Endodermal cell (in vitro differentiated cells): ENCODE data around the gene OPRM1. TPM values are rescaled to one million over a fixed set of nuclear protein-coding genes. Genes with fewer than 3 reads are reported as not detected.

ENCODE experiments used
- DNase-seq: peaks from one replicate; pipeline ENCODE4 v3.0.0-alpha.2; 2017
- H3K27ac ChIP-seq: 2 replicates; pipeline ENCODE4 v1.5.1; 2013; ENCODE audit warnings: mild to moderate bottlenecking, low read depth, low read length, moderate library complexity
- H3K27me3 ChIP-seq: 2 replicates; pipeline ENCODE4 v1.6.1; 2013; ENCODE audit warnings: mild to moderate bottlenecking, low read length, moderate library complexity; ENCODE audit not compliant: insufficient read depth, control insufficient read depth, poor library complexity, severe bottlenecking
- H3K36me3 ChIP-seq: 2 replicates; pipeline ENCODE4 v1.7.0; 2013; ENCODE audit warnings: mild to moderate bottlenecking, low read length, moderate library complexity; ENCODE audit not compliant: control insufficient read depth, insufficient read depth
- H3K4me1 ChIP-seq: one replicate; pipeline ENCODE4 v1.7.0; 2013; ENCODE audit warnings: low read length; ENCODE audit not compliant: control insufficient read depth, insufficient read depth
- H3K4me3 ChIP-seq: 2 replicates; pipeline ENCODE4 v1.5.1; 2013; ENCODE audit warnings: mild to moderate bottlenecking, low read length, moderate library complexity
- H3K9ac ChIP-seq: 2 replicates; pipeline ENCODE4 v1.6.1; 2013; ENCODE audit warnings: mild to moderate bottlenecking, low read length, moderate library complexity; ENCODE audit not compliant: poor library complexity, severe bottlenecking; ENCODE audit errors: extremely low read depth
- H3K9me3 ChIP-seq: 2 replicates; pipeline ENCODE4 v1.6.1; 2013; ENCODE audit warnings: mild to moderate bottlenecking, low read length, moderate library complexity; ENCODE audit not compliant: control insufficient read depth
- H3K27ac Mint-ChIP-seq: 2 replicates; pipeline ENCODE4 v1.8.0; 2020; ENCODE audit warnings: mixed read lengths
- H3K27me3 Mint-ChIP-seq: 2 replicates; pipeline ENCODE4 v1.8.0; 2021; ENCODE audit warnings: mild to moderate bottlenecking, mixed read lengths; ENCODE audit not compliant: insufficient read depth
- H3K36me3 Mint-ChIP-seq: 2 replicates; pipeline ENCODE4 v1.8.0; 2020; ENCODE audit warnings: low read depth, mixed read lengths
- H3K4me1 Mint-ChIP-seq: 2 replicates; pipeline ENCODE4 v1.8.0; 2020; ENCODE audit warnings: mixed read lengths
- H3K4me3 Mint-ChIP-seq: 2 replicates; pipeline ENCODE4 v1.8.0; 2020; ENCODE audit warnings: mild to moderate bottlenecking, moderate library complexity, mixed read lengths
- H3K9me3 Mint-ChIP-seq: 2 replicates; pipeline ENCODE4 v1.8.0; 2020; ENCODE audit warnings: mild to moderate bottlenecking, mixed read lengths
- WGBS, 2 experiments: methylation state at CpG; one replicate each; pipeline versions ENCODE4 v1.1.5 to v1.1.7; 2013; ENCODE audit warnings: missing lambda C conversion rate in 2 of 2, mixed read lengths in 1 of 2; ENCODE audit not compliant: insufficient coverage in 1 of 2, insufficient read length in 1 of 2; 5-methylcytosine and 5-hydroxymethylcytosine counted together
- total RNA-seq, 2 donors: library from RNA; stranded (reverse); fragmentation: NEBNext Ultra II Directional in 1 of 2; extraction: Animal tissue kit (Norgen Biotek cat#: 25700) in 1 of 2; gene quantifications; 2 replicates in 1 of 2; 3 replicates in 1 of 2; pipeline ENCODE4 v1.2.1, GENCODE V29; 2021
- TF ChIP-seq, protein P1 (sequence below): fragments of 200-600 bp; sonication (generic); conservative IDR thresholded peaks from 2 replicates; pipeline ENCODE4 v1.5.0; 2021; ENCODE audit warnings: antibody characterized with exemption, mild to moderate bottlenecking

The OPRM1 gene
- total RNA-seq, 2 donors from 2014 or later = not detected

DNA sequence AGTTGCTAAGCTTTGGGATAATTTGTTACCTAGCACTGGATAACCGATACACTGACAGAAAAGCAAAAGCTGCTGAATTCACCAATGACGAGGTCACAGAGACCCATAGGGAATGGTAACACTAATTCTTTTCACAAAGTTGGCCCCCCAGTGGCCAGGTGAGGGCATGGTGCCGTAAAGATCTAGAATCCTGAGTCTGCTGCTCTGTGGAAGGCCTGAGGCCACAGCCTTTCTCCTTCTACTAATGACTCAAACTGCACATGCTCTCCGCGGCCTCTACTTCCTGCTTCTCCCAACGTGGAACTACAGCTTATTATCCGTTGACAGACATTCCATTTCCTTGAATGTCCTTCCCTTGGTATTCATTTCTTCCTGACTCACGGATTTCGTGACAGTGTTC lies 127.1 kb downstream of the OPRM1 start:
- peaks cover 8% of the 10 kb centered on the region for H3K36me3 Mint-ChIP-seq
- 89 to 90% methylated on average over 9 of the region's 9 CpGs for WGBS, 2 experiments
- Histone ChIP-seq H3K27me3 (no peaks in the 10 kb centered on the region), H3K4me3 (no peak overlapping the region), H3K9me3 (no peaks in the 10 kb centered on the region), H3K4me1 (no peaks in the 10 kb centered on the region), H3K9ac (no peak overlapping the region), H3K36me3 (no peaks in the 10 kb centered on the region), H3K27ac (no peak overlapping the region)
- no peak overlapping the region for H3K27ac Mint-ChIP-seq
- no peak overlapping the region for H3K4me3 Mint-ChIP-seq
- TF ChIP-seq, protein P1, sequence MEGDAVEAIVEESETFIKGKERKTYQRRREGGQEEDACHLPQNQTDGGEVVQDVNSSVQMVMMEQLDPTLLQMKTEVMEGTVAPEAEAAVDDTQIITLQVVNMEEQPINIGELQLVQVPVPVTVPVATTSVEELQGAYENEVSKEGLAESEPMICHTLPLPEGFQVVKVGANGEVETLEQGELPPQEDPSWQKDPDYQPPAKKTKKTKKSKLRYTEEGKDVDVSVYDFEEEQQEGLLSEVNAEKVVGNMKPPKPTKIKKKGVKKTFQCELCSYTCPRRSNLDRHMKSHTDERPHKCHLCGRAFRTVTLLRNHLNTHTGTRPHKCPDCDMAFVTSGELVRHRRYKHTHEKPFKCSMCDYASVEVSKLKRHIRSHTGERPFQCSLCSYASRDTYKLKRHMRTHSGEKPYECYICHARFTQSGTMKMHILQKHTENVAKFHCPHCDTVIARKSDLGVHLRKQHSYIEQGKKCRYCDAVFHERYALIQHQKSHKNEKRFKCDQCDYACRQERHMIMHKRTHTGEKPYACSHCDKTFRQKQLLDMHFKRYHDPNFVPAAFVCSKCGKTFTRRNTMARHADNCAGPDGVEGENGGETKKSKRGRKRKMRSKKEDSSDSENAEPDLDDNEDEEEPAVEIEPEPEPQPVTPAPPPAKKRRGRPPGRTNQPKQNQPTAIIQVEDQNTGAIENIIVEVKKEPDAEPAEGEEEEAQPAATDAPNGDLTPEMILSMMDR = peak; percentile 63
- peaks cover 8% of the 10 kb centered on the region for H3K9me3 Mint-ChIP-seq
- DNase-seq = peak; percentile 69
- H3K27me3 Mint-ChIP-seq = no peaks in the 10 kb centered on the region
- no peaks in the 10 kb centered on the region for H3K4me1 Mint-ChIP-seq

DNA sequence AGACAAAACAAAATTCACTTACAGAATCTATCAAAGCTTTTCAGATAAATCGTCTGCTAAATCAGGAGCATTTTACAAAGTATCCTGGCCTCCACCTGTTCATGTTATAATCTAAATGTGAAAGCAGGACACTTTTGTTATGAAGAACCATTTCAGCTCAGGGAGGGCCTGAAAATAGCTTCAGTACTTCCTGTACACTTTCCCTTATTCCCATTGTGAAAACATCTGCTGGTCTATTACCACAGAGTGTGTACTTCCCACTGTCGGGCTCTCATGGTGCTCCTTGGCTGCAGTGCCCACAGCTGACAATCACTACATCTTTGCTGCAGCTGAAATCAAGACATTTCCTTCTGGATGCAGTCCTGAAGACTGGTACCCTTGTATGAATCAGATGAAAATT lies 128.1 kb downstream of the OPRM1 start:
- Mint-ChIP-seq H3K4me1 (no peaks in the 10 kb centered on the region), H3K27me3 (no peaks in the 10 kb centered on the region), H3K36me3 (peaks cover 8% of the 10 kb centered on the region), H3K27ac (no peak overlapping the region), H3K9me3 (peaks cover 9% of the 10 kb centered on the region), H3K4me3 (no peak overlapping the region)
- Histone ChIP-seq H3K36me3 (no peaks in the 10 kb centered on the region), H3K4me3 (no peak overlapping the region), H3K27me3 (no peaks in the 10 kb centered on the region), H3K9me3 (no peaks in the 10 kb centered on the region), H3K27ac (no peak overlapping the region), H3K4me1 (no peaks in the 10 kb centered on the region), H3K9ac (no peak overlapping the region)
- DNase-seq = no peak
- 89 to 100% methylated on average over 1 to 2 of the region's 2 CpGs for WGBS, 2 experiments
- TF ChIP-seq, protein P1 = no peak

DNA sequence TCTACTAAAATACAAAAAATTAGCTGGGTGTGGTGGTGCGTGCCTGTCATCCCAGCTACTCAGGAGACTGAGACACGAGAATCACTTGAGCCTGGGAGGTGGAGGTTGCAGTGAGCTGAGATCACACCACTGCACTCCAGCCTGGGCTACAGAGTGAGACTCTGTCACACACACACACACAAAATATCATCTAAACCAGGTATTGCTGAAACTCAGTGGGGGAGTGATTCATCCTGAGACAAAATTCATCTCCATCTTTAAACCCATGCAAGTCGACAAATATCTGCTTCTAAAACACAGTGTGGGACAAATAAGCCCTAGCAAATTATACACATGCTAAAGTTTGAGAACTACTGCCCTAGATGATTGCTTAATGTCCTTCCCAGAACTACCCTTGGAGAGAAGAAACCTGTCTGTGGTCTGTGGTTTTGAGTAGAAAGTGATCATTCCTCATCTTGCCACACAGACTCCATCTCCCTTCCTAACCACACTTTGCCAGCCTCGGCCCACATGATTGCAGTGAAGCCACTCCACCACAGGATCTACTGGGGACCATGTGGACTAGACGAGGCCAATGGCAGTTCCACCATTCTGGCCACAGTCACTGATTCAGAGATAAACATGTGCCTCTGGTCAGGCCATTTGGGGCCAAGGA lies 130.3 kb downstream of the OPRM1 start:
- no peak for DNase-seq
- H3K4me1 Mint-ChIP-seq = no peaks in the 10 kb centered on the region
- WGBS, 2 experiments = 93 to 100% methylated on average over 3 to 5 of the region's 5 CpGs

More for the DNA sequence above, 130.3 kb downstream of the OPRM1 start:
- no peak overlapping the region for H3K27ac Mint-ChIP-seq
- peaks cover 14% of the 10 kb centered on the region for H3K36me3 Mint-ChIP-seq
- Histone ChIP-seq H3K27me3 (no peaks in the 10 kb centered on the region), H3K9me3 (no peaks in the 10 kb centered on the region), H3K4me1 (no peaks in the 10 kb centered on the region), H3K36me3 (no peaks in the 10 kb centered on the region), H3K27ac (no peak overlapping the region), H3K4me3 (no peak overlapping the region), H3K9ac (no peak overlapping the region)
- peaks cover 18% of the 10 kb centered on the region for H3K9me3 Mint-ChIP-seq
- no peaks in the 10 kb centered on the region for H3K27me3 Mint-ChIP-seq
- no peak overlapping the region for H3K4me3 Mint-ChIP-seq
- TF ChIP-seq, protein P1 = no peak
